ENCODE measurements around the gene POT1. TPM values are rescaled to one million over a fixed set of nuclear protein-coding genes. Genes with fewer than 3 reads are reported as not detected.

Gene POT1
- total and polyA plus RNA-seq, 10 donors: 9.4 to 37.0 (median 25.4) TPM

DNA sequence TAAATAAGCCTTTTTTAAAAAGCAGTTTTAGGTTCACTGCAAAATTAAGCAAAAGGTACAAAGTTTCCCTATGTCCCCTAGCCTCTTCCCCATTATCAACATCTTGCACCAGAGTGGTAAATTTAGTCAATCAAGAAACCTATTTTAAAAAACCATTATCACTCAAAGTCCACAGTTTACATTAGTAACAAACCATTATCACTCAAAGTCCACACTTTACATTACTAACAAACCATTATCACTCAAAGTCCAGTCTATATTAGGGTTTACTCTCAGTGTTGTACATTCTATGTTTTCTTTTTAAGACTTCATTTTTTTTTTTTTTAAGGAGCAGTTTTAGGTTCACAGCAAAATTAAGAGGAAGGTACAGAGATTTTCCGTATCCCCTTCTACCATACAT, 89.9 kb downstream of the POT1 start:
- 88 to 94% (median 92%) methylated on average over 1 of the region's 1 CpG for WGBS, 5 donors
- no peak for DNase-seq
- no peaks in the 10 kb centered on the region for H3K27me3 ChIP-seq (replicated peaks in 1 of 7)
- H3K4me3 ChIP-seq: no peak overlapping the region
- H3K36me3 ChIP-seq: peaks cover 0 to 49% (median 12%) of the 10 kb centered on the region in 6 donors
- intact Hi-C loops (cut with DNase I; ENCODE audit: low total_unique reads): no loop called here
- no peaks in the 10 kb centered on the region for H3K4me1 ChIP-seq
- H3K9me3 ChIP-seq: no peaks in the 10 kb centered on the region
- no peak overlapping the region for H3K27ac ChIP-seq
- no peak for TF ChIP-seq POLR2AphosphoS5 (IDR thresholded peaks at IDR 0.05)
- TF ChIP-seq, protein P1, sequence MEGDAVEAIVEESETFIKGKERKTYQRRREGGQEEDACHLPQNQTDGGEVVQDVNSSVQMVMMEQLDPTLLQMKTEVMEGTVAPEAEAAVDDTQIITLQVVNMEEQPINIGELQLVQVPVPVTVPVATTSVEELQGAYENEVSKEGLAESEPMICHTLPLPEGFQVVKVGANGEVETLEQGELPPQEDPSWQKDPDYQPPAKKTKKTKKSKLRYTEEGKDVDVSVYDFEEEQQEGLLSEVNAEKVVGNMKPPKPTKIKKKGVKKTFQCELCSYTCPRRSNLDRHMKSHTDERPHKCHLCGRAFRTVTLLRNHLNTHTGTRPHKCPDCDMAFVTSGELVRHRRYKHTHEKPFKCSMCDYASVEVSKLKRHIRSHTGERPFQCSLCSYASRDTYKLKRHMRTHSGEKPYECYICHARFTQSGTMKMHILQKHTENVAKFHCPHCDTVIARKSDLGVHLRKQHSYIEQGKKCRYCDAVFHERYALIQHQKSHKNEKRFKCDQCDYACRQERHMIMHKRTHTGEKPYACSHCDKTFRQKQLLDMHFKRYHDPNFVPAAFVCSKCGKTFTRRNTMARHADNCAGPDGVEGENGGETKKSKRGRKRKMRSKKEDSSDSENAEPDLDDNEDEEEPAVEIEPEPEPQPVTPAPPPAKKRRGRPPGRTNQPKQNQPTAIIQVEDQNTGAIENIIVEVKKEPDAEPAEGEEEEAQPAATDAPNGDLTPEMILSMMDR (IDR thresholded peaks at IDR 0.05 in 8 of 11, conservative IDR thresholded peaks at IDR 0.05 in 3 of 11): no peak
- no peak for TF ChIP-seq POLR2A (IDR thresholded peaks at IDR 0.05)

GRCh38 chr7:124836173-124836572, 93.5 kb downstream of the POT1 start:
- WGBS, 5 donors: 82 to 93% (median 87%) methylated on average over 1 of the region's 1 CpG
- Histone ChIP-seq H3K27ac (no peak overlapping the region), H3K4me1 (no peaks in the 10 kb centered on the region), H3K9me3 (no peaks in the 10 kb centered on the region), H3K27me3 (replicated peaks in 1 of 7) (no peaks in the 10 kb centered on the region), H3K4me3 (no peak overlapping the region), H3K36me3 (peaks cover 0 to 64% (median 15%) of the 10 kb centered on the region in 6 donors)
- DNase-seq: no peak
- TF ChIP-seq, protein P1 (IDR thresholded peaks at IDR 0.05 in 8 of 11, conservative IDR thresholded peaks at IDR 0.05 in 3 of 11): no peak
- TF ChIP-seq POLR2A (IDR thresholded peaks at IDR 0.05): no peak
- TF ChIP-seq POLR2AphosphoS5 (IDR thresholded peaks at IDR 0.05): no peak
- intact Hi-C loops (cut with DNase I; ENCODE audit: low total_unique reads): no loop called here

- Histone ChIP-seq H3K27ac (no peak overlapping the region), H3K9me3 (peaks cover 0 to 10% (median 0%) of the 10 kb centered on the region in 8 donors), H3K4me3 (no peak overlapping the region), H3K27me3 (replicated peaks in 1 of 7) (peaks cover 0 to 3% (median 0%) of the 10 kb centered on the region in 7 donors), H3K36me3 (peaks cover 0 to 24% (median 11%) of the 10 kb centered on the region in 6 donors), H3K4me1 (no peaks in the 10 kb centered on the region)
- intact Hi-C loops (cut with DNase I; ENCODE audit: low total_unique reads): no loop called here
- DNase-seq: no peak
- WGBS, 5 donors: 92 to 97% (median 95%) methylated on average over 4 to 5 of the region's 5 CpGs
- TF ChIP-seq, protein P1 (IDR thresholded peaks at IDR 0.05 in 8 of 11, conservative IDR thresholded peaks at IDR 0.05 in 3 of 11): no peak
- TF ChIP-seq POLR2AphosphoS5 (IDR thresholded peaks at IDR 0.05): no peak
- no peak for TF ChIP-seq POLR2A (IDR thresholded peaks at IDR 0.05)
Observed at GRCh38 chr7:124818807-124819206, 110.8 kb downstream of the POT1 start.

DNA sequence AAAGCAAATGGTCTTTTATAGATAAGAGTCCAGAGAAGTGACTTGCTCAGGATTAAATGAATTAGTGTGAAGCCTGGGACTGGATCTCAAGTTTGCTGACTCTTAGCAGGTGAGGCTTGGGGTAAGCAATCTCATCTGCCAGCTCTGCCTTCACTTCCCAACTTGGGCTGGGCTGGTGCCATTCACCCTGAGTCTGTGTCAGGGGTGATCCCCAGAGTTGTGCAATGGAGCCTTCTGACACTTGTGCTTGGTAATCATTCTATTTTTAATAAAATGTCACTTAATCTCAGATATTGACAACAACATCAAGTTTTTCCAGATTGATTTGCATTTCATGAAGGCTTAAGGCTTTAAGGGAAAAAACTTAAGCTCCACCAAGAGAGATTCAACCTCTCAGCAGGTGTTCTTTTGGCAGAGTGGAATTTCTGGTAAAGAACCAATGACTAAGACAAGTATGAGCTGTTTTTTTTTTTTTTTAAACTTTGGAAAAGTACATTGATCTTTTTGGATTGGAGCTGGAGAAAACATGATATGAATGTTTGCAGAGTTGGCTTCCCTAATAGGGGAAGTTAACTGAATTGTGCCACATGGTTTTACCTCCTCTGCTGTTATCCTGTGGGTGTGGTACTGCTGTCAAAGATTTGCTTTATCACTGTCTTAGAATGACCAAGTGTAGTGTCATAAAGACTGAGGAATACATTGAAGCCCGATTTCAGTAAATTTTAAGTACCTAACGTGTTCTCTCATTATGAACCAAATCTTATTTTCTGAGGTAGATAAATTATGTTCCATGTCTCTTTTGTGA, 115.4 kb downstream of the POT1 start:
- H3K9me3 ChIP-seq: peaks cover 0 to 10% (median 0%) of the 10 kb centered on the region in 8 donors
- H3K4me3 ChIP-seq: no peak overlapping the region
- no peak overlapping the region for H3K27ac ChIP-seq
- WGBS, 5 donors: 81 to 93% (median 90%) methylated on average over 2 of the region's 2 CpGs
- H3K4me1 ChIP-seq: no peaks in the 10 kb centered on the region
- TF ChIP-seq POLR2AphosphoS5 (IDR thresholded peaks at IDR 0.05) (no peak), POLR2A (IDR thresholded peaks at IDR 0.05) (no peak)
- TF ChIP-seq, protein P1 (IDR thresholded peaks at IDR 0.05 in 8 of 11, conservative IDR thresholded peaks at IDR 0.05 in 3 of 11): no peak
- H3K27me3 ChIP-seq (replicated peaks in 1 of 7): peaks cover 0 to 5% (median 0%) of the 10 kb centered on the region in 7 donors
- no peaks in the 10 kb centered on the region for H3K36me3 ChIP-seq
- DNase-seq: no peak
- intact Hi-C loops (cut with DNase I; ENCODE audit: low total_unique reads): no loop called here

Measured in spleen (tissue), 11 donors.